Femur (tissue), 1 donor: ENCODE data around the gene HLF.

Experiments used
- DNase-seq: peaks from one replicate; pipeline ENCODE4 v3.0.0-alpha.2; 2017

Gene HLF

DNA sequence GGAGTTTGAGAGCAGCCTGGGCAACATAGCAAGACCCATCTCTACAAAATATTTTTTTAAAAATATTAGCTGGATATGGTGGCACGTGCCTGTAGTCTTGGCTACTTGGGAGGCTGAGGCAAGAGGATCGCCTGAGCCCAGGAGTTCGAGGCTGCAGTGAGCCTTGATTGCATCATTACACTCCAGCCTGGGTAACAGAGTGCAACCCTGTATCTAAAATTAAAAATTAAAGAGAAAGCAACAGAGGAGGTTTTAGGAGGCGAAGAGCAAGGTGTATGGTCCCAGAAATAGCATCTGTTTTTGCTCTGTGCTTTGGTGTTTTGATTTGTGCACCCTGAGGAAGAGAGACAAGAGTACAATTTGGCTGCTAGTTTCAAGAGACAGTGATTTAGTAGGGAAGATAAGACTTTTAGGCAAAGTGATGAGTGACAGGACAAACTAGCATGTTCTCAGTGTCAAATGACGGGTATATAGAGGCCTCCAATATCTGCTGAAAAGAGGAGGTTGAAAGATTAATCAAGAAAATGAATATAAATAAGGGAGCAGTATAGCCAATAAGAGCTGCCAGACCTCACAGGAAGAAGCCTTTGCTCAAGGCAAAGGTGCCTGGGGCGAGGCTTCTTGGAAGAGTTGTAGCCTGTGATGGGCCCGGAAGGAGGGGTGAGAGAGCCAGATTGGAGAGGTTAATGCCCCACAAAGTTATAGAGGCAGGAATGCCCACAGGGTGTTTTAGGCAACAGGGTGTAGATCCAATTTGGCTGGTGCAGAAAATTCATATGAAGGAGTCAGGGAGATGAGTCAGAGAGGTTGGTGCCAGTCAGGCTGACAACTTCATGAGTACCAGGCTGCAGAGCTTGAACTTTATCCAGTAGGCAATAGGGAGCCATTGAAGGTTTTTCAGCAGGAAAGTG lies 11.4 kb downstream of the HLF start:
- DNase-seq = no peak

DNA sequence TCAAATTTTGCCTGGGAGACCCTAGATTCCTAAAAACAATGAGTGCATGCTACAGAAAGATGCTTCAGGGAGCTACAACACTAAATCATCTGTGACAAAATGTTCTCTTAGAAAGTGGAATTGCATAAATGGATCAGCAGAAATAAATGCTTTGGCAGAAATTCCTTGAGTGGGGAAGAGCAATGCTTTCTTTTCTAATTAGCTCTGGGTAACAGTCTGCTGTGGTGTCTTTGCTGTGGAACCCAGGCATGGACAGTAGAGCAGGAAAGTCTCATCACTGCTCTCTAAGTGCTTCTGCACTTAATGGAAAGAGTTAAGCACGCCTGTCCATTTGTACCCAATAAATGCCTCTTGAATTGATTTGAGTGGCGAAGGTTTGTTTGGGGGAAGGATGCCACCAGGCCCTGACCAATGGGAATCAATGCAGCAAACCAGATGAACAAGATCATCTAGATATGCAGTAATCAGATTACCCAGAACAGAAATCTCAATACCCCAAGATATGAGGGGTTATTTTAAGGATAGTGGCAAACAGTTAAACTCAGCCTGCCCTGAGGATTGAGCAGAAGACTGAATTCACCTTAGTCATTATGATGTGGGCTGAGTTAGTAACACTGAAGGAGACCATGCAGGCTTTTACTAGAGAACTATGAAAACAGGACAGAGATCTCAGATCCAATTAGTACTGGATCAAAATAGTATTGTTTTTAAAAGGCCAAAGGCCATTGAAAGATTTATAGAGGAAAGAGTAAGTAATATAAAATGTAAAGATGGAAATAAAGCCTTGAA lies 13.6 kb downstream of the HLF start:
- no peak for DNase-seq

DNA sequence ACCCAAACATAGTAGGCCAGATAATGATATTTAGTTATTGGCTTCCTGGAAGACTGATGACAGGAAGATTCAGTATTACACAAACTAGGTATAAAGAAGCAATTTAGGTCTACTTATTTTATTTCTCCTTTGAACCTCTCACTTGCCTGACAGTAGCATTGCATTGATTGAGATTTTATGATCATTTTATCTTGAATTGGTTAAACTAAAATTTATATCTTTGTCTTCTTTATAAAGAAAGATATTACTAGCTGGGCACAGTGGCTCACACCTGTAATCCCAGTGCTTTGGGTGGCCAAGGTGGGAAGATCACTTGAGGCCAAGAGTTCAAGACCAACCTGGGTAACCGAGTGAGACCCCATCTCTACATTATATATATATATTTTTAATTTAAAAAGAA lies 14.4 kb downstream of the HLF start:
- no peak for DNase-seq

DNA sequence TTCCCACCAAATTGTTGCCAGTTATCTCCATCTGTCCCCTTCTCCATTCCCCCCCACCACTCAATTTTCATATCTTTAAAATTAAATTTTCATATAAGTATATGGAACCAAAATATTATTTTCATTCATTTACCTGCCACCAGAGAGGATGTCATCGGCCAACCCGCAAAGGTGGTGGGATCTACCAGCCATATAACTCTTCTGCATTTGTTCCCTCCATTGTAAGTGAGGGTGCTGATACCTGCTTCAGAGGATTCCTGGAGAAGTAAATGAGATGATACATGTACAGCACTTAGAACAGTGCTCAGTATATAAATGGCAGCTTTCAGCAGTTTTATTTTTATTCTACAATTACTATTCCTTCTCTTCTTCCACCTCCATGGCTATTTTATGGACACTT lies 15.0 kb downstream of the HLF start:
- no peak for DNase-seq

DNA sequence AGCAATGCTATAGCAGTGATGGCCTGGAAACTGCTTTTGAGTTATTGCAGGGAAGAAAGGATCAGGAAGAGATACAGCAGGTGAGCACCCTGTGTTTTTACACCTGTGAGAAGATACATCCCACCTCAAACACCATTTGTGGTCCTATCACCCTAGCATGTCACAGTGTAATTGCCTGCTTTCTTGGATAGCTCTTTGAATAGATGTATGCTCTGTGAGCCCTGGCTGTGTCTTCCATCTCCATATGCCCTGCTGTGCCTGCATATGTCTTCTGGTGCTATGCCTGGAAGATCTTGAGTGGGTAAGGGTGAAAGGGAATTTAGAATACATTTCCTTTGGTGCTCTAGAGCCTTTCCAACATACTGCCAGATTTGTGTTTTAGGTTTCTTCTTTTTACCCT lies 15.5 kb downstream of the HLF start:
- DNase-seq = no peak

DNA sequence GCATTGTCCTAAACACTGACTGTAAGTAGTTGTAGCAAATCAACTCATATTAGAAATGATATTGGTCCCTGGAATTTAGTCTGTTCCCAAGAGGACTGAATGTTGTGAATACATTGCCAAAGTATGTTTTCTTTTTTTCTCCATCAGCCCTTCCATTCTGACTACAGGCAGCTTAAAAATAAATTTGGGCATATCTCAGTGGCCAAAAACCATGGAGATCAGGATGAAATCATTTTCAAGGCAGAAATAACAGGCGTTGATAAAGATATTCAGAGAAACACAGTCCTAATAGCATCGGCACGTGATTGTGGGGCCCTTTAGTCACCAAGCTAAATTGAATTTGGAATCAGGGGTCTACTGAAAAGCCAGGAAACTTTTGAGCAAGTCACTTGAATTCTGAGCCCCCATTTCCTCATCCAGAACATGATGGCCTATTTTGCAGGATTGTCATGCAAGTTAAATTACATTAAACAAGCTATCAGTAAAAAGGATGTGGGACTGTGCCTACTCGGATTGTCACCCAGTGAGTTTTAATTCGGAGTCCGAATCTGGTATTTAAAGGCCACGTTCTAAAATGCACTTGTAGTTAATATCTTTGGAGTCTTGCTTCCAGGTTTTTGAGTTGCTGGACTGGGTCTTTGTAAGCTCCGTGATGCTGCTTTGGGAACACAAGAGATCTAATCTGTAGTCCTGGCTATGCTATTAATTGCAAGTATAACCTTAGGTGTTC lies 17.1 kb downstream of the HLF start:
- no peak for DNase-seq

DNA sequence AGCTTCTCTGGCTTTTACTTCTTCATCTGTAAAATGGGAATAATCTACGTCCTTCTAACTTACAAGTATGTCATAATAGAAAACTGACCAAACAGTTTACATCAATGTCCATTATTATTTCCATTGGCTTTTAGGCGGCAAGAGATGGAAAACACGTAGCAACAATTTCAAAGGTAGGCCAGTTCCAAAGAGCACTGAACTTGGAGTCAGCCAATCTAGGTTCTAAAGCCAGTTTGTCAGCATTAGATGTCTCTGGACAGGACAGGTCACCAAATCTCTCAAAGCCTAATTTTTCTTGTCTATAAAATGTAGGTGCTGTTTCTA lies 17.6 kb downstream of the HLF start:
- DNase-seq = no peak

DNA sequence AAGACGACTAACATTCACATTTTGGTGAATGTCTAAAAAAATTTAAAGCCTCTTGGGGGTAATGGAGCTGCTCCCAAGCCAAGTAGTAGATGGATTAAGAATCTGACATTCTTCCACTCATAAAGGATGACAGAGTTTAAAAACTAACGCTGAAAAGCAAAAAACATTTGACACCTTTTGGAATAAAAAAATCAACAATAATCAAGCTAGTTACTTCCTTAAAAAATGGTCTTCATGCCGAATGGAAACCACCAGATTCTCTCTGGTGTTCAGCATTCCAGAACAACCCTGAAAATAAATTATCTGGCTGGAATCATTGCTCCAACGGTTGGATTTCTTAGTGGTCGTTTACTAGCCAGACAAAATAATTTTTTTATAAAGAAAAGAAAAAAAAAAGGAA lies 18.0 kb downstream of the HLF start:
- no peak for DNase-seq

DNA sequence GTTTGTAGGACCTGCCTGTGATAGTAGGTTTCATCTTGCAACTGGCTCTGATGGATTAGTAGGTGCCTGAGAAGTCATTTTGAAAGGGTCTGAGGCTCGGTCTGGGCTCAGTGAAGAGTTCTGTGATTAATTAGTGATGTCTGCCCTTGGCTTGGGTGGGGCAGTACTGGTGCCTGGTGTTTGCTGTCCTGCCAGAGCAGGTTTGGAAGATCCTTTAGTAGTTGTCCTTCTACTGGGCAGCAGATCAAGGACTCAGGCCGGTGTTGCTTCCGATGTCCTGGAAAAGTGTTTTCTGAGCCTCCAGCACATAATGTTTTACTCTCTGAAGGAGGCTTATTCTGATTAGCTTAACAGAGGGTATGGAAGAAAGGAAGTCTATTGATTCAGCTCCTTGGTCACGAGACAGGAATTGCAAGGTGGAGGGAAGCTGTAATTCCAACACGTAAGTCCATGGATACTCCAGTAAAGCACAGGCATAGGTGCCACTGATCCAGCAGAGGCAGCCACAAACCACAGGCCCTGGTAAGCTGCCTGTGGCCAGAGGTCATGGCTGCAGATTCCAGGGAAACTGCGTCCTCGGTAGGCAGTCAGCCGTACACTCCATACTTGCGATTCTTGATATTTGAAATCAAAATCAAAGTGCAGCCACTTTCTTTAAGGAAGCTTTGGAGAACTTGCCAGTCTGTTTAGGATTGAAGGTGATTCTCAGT lies 18.7 kb downstream of the HLF start:
- DNase-seq = peak; percentile 40

DNA sequence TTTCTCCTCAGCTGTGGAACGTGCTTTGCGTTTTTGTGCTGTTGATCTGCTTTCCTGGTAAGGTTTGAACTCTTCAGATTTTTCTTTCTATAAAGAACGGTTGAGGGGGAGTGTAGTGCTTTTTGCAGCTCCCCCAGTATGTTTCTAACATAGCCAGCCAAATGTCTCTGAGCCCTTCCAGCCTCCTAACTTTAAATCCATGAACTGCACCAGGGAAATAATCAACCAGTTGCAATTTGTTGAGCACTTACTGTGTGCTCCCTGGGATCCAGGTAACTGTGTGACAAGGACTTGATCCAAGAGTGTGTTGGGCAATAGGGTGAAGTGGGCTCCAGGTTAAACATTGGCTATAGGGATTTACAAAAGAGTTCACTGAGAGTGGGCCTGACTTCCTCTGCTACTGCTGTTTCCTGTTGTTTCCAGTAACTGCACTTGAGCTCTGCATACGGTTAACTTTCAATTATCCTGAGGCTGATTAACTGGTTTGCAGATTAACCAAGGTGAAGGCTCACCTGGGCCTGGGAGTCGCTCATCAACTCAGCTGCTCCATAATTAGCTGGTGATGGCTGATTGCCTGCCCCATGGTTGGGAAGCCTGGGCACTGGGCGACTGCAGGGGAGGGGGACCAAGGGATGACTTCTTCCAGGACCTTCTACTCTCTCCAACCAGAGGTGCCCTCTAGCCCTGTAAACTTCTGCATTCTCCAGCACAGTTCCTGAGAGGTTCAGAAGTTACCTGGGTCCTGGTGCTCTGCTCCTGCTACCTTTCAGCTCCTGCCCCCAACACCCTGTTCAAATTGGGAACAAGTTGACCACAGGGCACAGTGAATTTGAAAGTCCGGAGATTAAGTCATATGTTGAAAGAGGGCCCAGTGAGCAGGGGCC lies 19.5 kb downstream of the HLF start:
- no peak for DNase-seq

DNA sequence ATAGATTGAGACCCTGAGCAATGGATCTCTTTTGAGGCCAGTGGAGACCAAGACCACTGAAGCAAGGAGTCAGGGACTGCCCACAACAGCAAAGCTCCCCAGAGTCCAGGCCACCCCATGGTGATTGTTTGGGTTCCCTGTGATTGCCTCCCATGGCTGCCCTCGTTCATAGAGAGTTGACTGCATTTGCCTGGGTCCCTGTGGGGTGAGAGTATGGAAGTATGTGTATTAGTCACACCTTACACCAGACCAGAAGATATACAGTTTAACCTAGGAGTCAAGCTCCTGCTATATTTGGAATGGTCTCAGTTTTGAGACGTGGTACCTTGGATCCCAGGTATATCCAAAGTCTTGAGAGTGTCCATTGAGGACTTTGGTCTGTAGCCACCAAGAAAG lies 20.2 kb downstream of the HLF start:
- no peak for DNase-seq

DNA sequence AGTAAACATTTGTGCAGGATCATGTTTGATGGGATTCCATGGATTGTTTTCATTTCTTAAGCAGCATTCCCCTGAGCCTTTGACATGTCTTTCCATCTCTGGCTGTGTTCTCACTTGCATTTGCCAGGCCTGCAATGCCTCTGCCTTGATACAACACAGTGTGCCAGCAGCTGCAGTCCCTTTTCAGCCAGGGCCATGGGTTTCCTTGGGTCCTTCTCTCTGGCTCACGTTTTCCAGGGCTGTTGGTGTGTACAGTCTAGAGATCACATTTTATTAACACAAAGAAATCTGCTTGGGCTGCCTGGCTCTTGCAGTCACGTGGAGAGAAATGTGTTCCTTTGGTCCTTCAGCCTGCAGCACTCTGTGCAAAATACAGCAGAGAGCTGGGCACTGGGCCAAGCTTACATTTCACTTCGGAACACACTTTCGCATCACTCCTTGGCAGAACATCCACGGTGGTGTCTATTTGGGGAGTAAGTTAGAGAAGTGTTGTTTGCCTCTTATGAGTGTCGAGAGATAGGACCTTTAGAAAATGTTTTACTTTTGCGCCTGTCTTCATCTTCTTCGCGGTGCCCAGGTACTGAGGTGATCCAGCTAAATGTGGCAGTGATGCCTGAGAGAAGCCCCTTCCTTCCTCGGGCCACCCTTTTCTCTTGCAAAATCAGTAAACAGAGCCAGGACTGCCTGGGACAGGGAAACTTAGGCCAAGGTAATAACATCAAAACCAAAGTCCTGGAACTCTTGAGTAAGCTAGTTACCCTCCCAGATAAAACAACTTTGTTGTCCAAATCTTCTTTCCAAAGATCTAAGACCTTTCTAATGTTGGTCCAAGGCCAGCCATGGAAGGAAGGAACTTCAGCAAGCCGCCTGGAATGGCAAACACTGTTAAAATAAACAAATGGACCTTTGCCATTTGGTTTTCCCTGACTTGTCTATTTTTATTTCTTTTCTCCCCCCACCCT lies 20.9 kb downstream of the HLF start:
- peak; percentile 92 for DNase-seq

DNA sequence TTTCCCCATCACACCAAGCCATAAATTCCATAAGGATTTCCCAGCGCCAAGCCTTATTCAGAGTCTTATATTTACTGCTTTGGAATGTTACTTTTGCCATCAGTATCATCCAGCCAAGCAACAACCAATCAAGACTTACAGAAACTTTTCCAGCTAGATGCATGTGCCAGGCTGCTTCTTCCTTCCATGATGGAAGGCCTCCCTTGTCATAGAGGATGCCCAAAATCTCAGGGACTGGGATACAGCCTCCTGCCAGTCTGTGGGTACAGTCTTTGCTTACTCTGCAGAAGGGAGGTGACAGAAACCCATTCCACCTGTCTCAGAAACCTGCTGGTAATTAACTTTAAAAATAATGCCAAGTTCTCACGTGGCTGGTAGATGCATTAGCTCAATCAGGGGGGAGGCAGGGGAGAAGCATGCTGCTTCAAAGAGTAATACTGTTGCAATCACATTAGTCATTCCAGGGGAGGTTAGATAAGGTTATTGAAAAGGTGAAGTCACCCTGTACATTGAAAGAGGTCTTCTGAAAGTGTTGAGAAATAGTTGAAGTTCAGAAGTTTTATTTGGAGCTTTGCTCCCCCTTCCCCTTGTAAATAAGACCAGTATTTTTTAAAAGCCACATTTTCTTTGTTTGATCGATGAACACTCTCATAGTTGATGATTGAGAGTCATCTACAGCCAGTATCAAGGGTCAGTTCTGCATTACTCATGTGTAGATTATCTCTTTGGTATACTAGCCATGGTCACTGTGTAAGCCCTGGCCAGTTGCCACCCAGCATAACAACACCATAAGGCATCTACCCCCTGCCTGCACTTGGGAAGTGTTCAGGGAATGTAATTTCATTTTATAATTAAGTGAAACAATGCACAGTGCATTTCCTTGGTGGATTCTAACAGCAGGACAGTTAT lies 22.2 kb downstream of the HLF start:
- no peak for DNase-seq

DNA sequence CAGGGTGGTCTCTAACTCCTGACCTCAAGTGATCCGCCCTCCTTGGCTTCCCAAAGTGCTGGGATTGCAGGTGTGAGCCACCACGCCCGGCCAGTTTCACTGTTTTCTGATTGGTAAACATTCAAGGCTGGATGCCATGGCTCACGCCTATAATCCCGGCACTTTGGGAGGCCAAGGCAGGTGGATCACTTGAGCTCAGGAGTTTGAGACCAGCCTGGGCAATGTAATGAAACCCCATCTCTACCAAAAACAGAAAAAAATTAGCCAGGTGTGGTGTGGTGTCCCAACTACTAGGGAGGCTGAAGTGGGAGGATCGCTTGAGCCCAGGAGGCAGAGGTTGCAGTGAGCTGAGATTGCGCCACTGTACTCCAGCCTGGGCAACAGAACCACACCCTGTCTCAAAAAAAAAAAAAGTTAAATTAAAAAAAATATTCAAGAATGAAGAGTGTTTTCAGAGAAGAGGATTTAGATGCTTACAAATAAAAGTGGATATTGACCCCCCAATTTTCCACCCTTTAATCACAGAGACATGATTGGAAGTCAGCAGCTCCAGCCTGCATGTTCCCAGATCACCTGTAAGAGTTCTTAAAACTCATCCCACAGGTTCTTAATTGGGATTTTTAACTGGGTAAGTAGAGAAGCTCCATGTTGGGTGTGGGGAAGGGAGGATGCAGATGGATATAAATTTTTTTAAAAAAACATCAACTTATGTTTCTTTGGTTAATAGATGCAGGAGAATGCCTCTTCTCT lies 23.8 kb downstream of the HLF start:
- no peak for DNase-seq

DNA sequence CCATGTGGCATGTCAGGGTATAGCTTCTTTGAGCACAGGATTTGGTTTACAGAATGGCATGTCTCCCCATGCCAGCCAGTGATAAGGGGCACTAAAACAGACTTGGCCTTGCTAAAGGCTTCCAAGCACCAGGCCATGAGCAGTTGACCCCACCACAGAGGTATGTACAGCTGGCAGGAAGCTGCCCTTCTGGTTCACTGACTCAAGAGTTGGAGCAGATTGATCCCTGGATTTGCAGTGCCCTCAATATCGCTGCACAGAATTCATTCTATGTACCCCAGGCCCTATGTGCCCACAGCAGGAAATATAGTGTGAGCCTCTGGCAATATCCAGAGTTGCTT lies 24.3 kb downstream of the HLF start:
- DNase-seq = no peak

DNA sequence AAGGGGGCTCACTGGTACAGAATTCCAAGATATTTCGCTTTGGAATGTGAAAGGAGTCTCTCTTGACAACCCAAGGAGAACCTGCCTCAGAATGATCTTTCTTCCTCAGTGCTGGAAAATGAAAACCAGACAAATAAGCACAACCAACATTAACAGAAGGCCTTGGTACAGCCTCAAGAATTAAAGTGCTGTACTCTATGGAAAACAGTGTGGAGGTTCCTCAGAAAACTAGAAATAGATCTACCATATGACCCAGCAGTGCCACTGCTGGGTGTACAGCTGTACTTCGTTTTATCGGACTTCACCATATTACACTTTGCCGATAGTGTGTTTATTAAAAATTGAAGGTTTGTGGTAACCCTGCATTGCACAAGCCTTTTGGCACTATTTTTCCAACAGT lies 25.2 kb downstream of the HLF start:
- DNase-seq = no peak

DNA sequence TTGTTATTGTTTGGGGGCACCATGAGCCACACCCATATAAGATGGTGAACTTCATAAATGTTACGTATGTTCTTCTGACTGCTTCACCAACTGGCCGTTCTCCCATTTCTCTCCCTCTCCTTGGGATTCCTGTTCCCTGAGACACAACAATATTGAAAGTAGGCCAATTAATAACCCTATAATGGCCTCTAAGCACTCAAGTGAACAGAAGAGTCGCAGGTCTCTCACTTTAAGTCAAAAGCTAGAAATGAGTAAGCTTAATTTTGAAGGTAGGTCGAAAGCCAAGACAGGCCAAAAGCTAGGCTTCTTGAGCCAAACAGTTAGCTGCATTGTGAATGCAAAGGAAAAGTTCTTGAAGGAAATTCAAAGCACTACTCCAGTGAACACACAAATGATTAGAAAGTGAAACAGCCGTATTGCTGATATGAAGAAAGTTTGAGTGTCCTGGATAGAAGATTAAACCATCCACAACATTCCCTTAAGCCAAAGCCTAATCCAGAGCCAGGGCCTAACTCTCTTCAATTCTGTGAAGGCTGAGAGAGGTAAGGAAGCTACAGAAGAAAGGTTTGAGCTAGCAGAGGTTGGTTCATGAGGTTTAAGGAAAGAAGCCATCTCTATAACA lies 25.8 kb downstream of the HLF start:
- no peak for DNase-seq

DNA sequence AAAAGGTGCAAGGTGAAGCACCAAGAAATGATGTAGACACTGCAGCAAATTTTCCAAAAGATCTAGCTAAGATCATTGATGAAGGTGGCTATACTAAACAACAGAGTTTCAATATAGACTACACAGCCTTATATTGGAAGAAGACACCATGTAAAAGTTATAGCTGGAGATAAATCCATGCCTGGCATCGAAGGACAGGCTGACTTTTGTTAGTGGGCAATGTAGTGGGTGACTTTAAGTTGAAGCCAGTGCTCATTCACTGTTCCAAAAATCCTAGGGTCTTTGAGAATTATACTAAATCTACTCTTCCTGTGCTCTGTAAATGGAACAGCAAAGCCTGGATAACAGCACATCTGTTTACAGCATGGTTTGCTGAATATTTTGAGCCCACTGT lies 26.4 kb downstream of the HLF start:
- no peak for DNase-seq

DNA sequence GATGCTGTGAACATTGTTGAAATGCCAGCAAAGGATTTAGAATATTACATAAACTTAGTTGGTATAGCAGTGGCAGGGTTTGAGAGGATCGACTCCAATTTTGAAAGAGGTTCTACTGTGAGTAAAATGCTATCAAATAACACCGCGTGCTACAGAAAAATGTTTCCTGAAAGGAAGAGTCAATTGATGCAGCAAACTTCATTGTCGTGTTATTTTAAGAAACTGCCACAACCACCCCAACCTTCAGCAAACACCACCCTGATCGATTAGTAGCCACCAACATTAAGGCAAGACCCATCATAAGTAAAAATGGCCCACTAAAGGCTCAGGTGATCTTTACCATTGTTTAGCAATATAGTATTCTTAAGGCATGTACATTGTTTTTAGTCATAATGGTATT lies 27.3 kb downstream of the HLF start:
- DNase-seq = no peak
